H1 (cell line): Measurements from ENCODE around the gene OR7A10. TPM values are rescaled to one million over a fixed set of nuclear protein-coding genes. Genes with fewer than 3 reads are reported as not detected.

Source experiments
- CTCF ChIA-PET: fragments of 300-600 bp; sonication (Branson Sonifier 250); formaldehyde crosslinking; loops from one replicate; lab custom pipeline; 2021; ENCODE audit not compliant: partially characterized antibody; lab: Charles Lee
- POLR2A ChIA-PET: fragments of 300-600 bp; sonication (Branson Sonifier 250); formaldehyde crosslinking; loops from one replicate; lab custom pipeline; 2021; ENCODE audit warnings: inconsistent platforms; ENCODE audit not compliant: partially characterized antibody; lab: Charles Lee
- DNase-seq, 2 experiments: peaks; one replicate each; pipeline versions ENCODE4 v3.0.0 to v3.0.0-alpha.2; 2010 to 2022; ENCODE audit warnings: low spot score in 2 of 2, low read depth in 1 of 2, mixed read lengths in 1 of 2
- FAIRE-seq: peaks from 2 replicates; lab custom pipeline; 2011; peaks lifted over from hg19 to GRCh38; lab: Jason Lieb, UNC
- H2AFZ ChIP-seq: 2 replicates; pipeline ENCODE4 v1.8.1; 2012; ENCODE audit warnings: low read length, inconsistent platforms
- H2AK5ac ChIP-seq: 2 replicates; pipeline ENCODE4 v1.6.1; 2013; ENCODE audit warnings: low read depth, low read length
- H2BK120ac ChIP-seq: replicated peaks from 2 replicates; pipeline ENCODE3; 2013; ENCODE audit warnings: low read depth, low read length, inconsistent platforms
- H2BK12ac ChIP-seq: 2 replicates; pipeline ENCODE4 v1.6.1; 2013; ENCODE audit warnings: low read depth, low read length
- H2BK15ac ChIP-seq: 2 replicates; pipeline ENCODE4 v1.6.1; 2013; ENCODE audit warnings: low read length
- H2BK20ac ChIP-seq: 2 replicates; pipeline ENCODE4 v1.6.1; 2013; ENCODE audit warnings: low read length
- H2BK5ac ChIP-seq: 2 replicates; pipeline ENCODE4 v1.6.1; 2013; ENCODE audit warnings: low read depth, low read length
- H3K14ac ChIP-seq: 2 replicates; pipeline ENCODE4 v1.6.1; 2013; ENCODE audit warnings: inconsistent platforms; ENCODE audit not compliant: insufficient read length
- H3K18ac ChIP-seq: 2 replicates; pipeline ENCODE4 v1.6.1; 2013; ENCODE audit warnings: low read length; ENCODE audit errors: extremely low read depth
- H3K23ac ChIP-seq: 2 replicates; pipeline ENCODE4 v1.6.1; 2013; ENCODE audit warnings: inconsistent platforms; ENCODE audit not compliant: insufficient read length
- H3K23me2 ChIP-seq: 2 replicates; pipeline ENCODE4 v1.6.1; 2013; ENCODE audit warnings: low read depth, low read length
- H3K27ac ChIP-seq: 2 replicates; pipeline ENCODE4 v1.6.1; 2011; ENCODE audit warnings: low read depth, low read length, inconsistent platforms
- H3K27me3 ChIP-seq, 4 experiments: replicated peaks in 1 of 4; 1 replicate in 1 of 4; 2 replicates in 3 of 4; pipeline versions ENCODE4 v1.6.1 to v1.8.1; 2011 to 2013; ENCODE audit warnings: low read length in 3 of 4, mild to moderate bottlenecking in 3 of 4, inconsistent platforms in 2 of 4, mixed read lengths in 2 of 4, moderate library complexity in 1 of 4; ENCODE audit not compliant: control insufficient read depth in 3 of 4, insufficient read depth in 3 of 4; ENCODE audit errors: extremely low read depth in 1 of 4
- H3K36me3 ChIP-seq, 4 experiments: 2 replicates each; pipeline versions ENCODE4 v1.6.1 to v1.8.1; 2011 to 2013; ENCODE audit warnings: mild to moderate bottlenecking in 4 of 4, low read length in 3 of 4, moderate library complexity in 2 of 4, control low read depth in 1 of 4, inconsistent platforms in 1 of 4; ENCODE audit not compliant: insufficient read depth in 4 of 4, control insufficient read depth in 2 of 4
- H3K4ac ChIP-seq: replicated peaks from 2 replicates; pipeline ENCODE3; 2013; ENCODE audit warnings: low read length, low read depth, mixed read lengths, inconsistent platforms; ENCODE audit not compliant: insufficient read length
- H3K4me1 ChIP-seq, 4 experiments: replicated peaks in 1 of 4; 1 replicate in 1 of 4; 2 replicates in 3 of 4; pipeline versions ENCODE4 v1.6.1 to v1.8.1; 2011 to 2013; ENCODE audit warnings: low read length in 3 of 4, inconsistent platforms in 2 of 4, mixed read lengths in 1 of 4; ENCODE audit not compliant: insufficient read depth in 4 of 4, control insufficient read depth in 3 of 4
- H3K4me2 ChIP-seq, 2 experiments: 2 replicates each; pipeline versions ENCODE4 v1.6.1 to v1.8.1; 2011 to 2013; ENCODE audit warnings: low read depth in 2 of 2, low read length in 2 of 2, control low read depth in 1 of 2, inconsistent platforms in 1 of 2, mild to moderate bottlenecking in 1 of 2; ENCODE audit not compliant: insufficient read depth in 1 of 2
- H3K4me3 ChIP-seq, 4 experiments: fragments of 200-600, 300-600 bp in 1 of 4; sonication (generic), shearing (Covaris generic), sonication (Bioruptor Twin) in 1 of 4; 2 replicates each; pipeline versions ENCODE4 v1.5.1 to v1.8.1; 2011 to 2016; ENCODE audit warnings: low read length in 4 of 4, low read depth in 3 of 4, control low read depth in 2 of 4, inconsistent platforms in 2 of 4, mild to moderate bottlenecking in 2 of 4, mixed read lengths in 1 of 4, moderate library complexity in 1 of 4; ENCODE audit not compliant: insufficient read depth in 2 of 4; ENCODE audit errors: extremely low read depth in 1 of 4
- H3K56ac ChIP-seq: replicated peaks from 2 replicates; pipeline ENCODE3; 2013; ENCODE audit warnings: low read depth, mild to moderate bottlenecking, mixed read lengths, low read length, inconsistent platforms; ENCODE audit not compliant: insufficient read length
- H3K79me1 ChIP-seq: 2 replicates; pipeline ENCODE4 v1.6.1; 2013; ENCODE audit warnings: low read depth, low read length, control low read depth
- H3K79me2 ChIP-seq, 2 experiments: 2 replicates each; pipeline versions ENCODE4 v1.6.1 to v1.8.1; 2012 to 2013; ENCODE audit warnings: low read length in 2 of 2, mild to moderate bottlenecking in 2 of 2, inconsistent platforms in 1 of 2; ENCODE audit not compliant: insufficient read depth in 2 of 2, control insufficient read depth in 1 of 2
- H3K9ac ChIP-seq, 4 experiments: replicated peaks in 1 of 4; 1 replicate in 1 of 4; 2 replicates in 3 of 4; pipeline versions ENCODE4 v1.6.1 to v1.8.1; 2011 to 2013; ENCODE audit warnings: low read depth in 3 of 4, low read length in 3 of 4, control low read depth in 2 of 4, mild to moderate bottlenecking in 2 of 4, moderate library complexity in 2 of 4, inconsistent platforms in 1 of 4; ENCODE audit errors: extremely low read depth in 1 of 4
- H3K9me3 ChIP-seq, 2 experiments: 2 replicates each; pipeline versions ENCODE4 v1.6.1 to v1.8.1; 2012 to 2013; ENCODE audit warnings: mild to moderate bottlenecking in 2 of 2, moderate library complexity in 2 of 2, control low read depth in 1 of 2, inconsistent platforms in 1 of 2, low read depth in 1 of 2, low read length in 1 of 2, mixed read lengths in 1 of 2; ENCODE audit not compliant: insufficient read depth in 2 of 2
- H4K20me1 ChIP-seq, 2 experiments: replicated peaks in 1 of 2; 2 replicates each; pipeline versions ENCODE3 to v1.8.1; 2011 to 2013; ENCODE audit warnings: inconsistent platforms in 2 of 2, low read length in 2 of 2, mild to moderate bottlenecking in 1 of 2; ENCODE audit not compliant: insufficient read depth in 2 of 2, control insufficient read depth in 1 of 2
- H4K5ac ChIP-seq: 2 replicates; pipeline ENCODE4 v1.6.1; 2013; ENCODE audit warnings: low read length, low read depth, mixed read lengths, inconsistent platforms; ENCODE audit not compliant: insufficient read length
- H4K8ac ChIP-seq: 2 replicates; pipeline ENCODE4 v1.8.0; 2013; ENCODE audit warnings: mild to moderate bottlenecking, moderate library complexity, low read length, inconsistent platforms; ENCODE audit not compliant: insufficient read depth; ENCODE audit errors: extremely low read depth
- H4K91ac ChIP-seq: replicated peaks from 2 replicates; pipeline ENCODE3; 2013; ENCODE audit warnings: low read length, mixed read lengths, inconsistent platforms; ENCODE audit not compliant: insufficient read length
- BACH1 ChIP-seq: IDR thresholded peaks from 2 replicates; pipeline ENCODE4 v1.6.1; 2012; ENCODE audit warnings: low read length, improper control_type of control experiment
- EZH2 ChIP-seq: fragments of 200-600 bp; sonication (generic); IDR thresholded peaks from 2 replicates; pipeline ENCODE4 v1.7.1; 2012; ENCODE audit warnings: low read depth, mild to moderate bottlenecking, moderate library complexity, low read length, inconsistent platforms; ENCODE audit not compliant: severe bottlenecking
- FOSL1 ChIP-seq: IDR thresholded peaks from 2 replicates; pipeline ENCODE4 v1.6.1; 2011; ENCODE audit warnings: mild to moderate bottlenecking, low read depth, low read length, moderate library complexity; ENCODE audit not compliant: insufficient read depth
- MAFK ChIP-seq: IDR thresholded peaks from 2 replicates; pipeline ENCODE4 v1.6.1; 2012; ENCODE audit warnings: low read depth, mild to moderate bottlenecking, improper control_type of control experiment, low read length
- WGBS, 2 experiments: shearing (Covaris generic) in 1 of 2; methylation state at CpG; one replicate each; pipeline versions ENCODE4 v1.1.6 to v1.1.7; 2013 to 2015; ENCODE audit warnings: low lambda C conversion rate in 2 of 2, mixed read lengths in 2 of 2, inconsistent platforms in 1 of 2, low coverage in 1 of 2, missing lambda C conversion rate in 1 of 2; ENCODE audit not compliant: insufficient replicate concordance in 2 of 2, insufficient coverage in 1 of 2, insufficient read length in 1 of 2; ENCODE audit errors: extremely low coverage in 1 of 2, missing lambda C conversion rate in 1 of 2; 5-methylcytosine and 5-hydroxymethylcytosine counted together
- polyA plus RNA-seq, 7 experiments: library from polyadenylated mRNA; depleted of rRNA in 3 of 7; stranded (reverse) in 5 of 7; unstranded in 2 of 7; fragments of >200 nt in 5 of 7; fragments of 200-250 nt in 2 of 7; gene quantifications; 1 replicate in 5 of 7; 2 replicates in 1 of 7; 4 replicates in 1 of 7; pipeline versions ENCODE4 v1.2.1 to v1.2.3, GENCODE V29; 2011 to 2013; ENCODE audit warnings: missing spikeins in 2 of 7, mixed read lengths in 2 of 7
- total RNA-seq: library from RNA; stranded (reverse); fragmentation: NEBNext Ultra II Directional; extraction: Animal tissue kit (Norgen Biotek cat#: 25700); gene quantifications from 2 replicates; pipeline ENCODE4 v1.2.1, GENCODE V29; 2021

The OR7A10 gene
- total and polyA plus RNA-seq, 2 of the 8 experiments (the other 6 are each of a cell fraction or from before 2014, with no cell fraction given): not detected

- Histone ChIP-seq H2AK5ac (no peak overlapping the region), H2AFZ (no peak overlapping the region), H2BK15ac (no peak overlapping the region), H3K23ac (no peak overlapping the region), H3K14ac (no peak overlapping the region), H4K8ac (no peak overlapping the region), H3K4ac (no peak overlapping the region), H3K9ac (no peak overlapping the region), H4K91ac (no peak overlapping the region), H4K5ac (no peak overlapping the region), H2BK5ac (no peak overlapping the region), H3K4me3 (no peak overlapping the region), H3K4me2 (no peak overlapping the region), H2BK120ac (no peak overlapping the region), H3K36me3 (no peaks in the 10 kb centered on the region), H3K27ac (no peak overlapping the region), H3K4me1 (no peaks in the 10 kb centered on the region), H3K27me3 (no peaks in the 10 kb centered on the region), H3K56ac (no peak overlapping the region), H3K23me2 (no peaks in the 10 kb centered on the region), H3K79me1 (no peaks in the 10 kb centered on the region), H4K20me1 (no peaks in the 10 kb centered on the region), H2BK12ac (no peak overlapping the region), H3K79me2 (no peaks in the 10 kb centered on the region), H3K9me3 (peaks cover 0 to 2% of the 10 kb centered on the region in 2 experiments; a peak in 1 of 4 replicates), H2BK20ac (no peak overlapping the region), H3K18ac (no peak overlapping the region)
- ChIA-PET POLR2A (no interaction called here), CTCF (interaction anchor here (1.9 kb wide), 1 partner anchor 9 kb away, joined by 8 read pairs; no protein-coding TSS in a partner anchor)
- 83% methylated on average over 5 of the region's 5 CpGs; no CpG with 5 or more reads in 1 of the 2 experiments for WGBS, 2 experiments
- FAIRE-seq (no peak), DNase-seq (no peak)
- TF ChIP-seq FOSL1: no peak
- TF ChIP-seq EZH2: no peak
- TF ChIP-seq BACH1: peak; percentile 45; the same call in 1 of the 2 replicates
- TF ChIP-seq MAFK: peak; percentile 31; the same call in 1 of the 2 replicates
Observed at GRCh38 chr19:14795078-14795721, 53.5 kb downstream of the OR7A10 start.
